BJ (cell line): Measurements from ENCODE around the gene PTPRCAP. TPM values are rescaled to one million over a fixed set of nuclear protein-coding genes. Genes with fewer than 3 reads are reported as not detected.

Experiments used
- CTCF ChIA-PET: fragments of 350-600 bp; formaldehyde crosslinking; extraction: SDS; loops from one replicate; lab custom pipeline; 2021; ENCODE audit warnings: antibody characterized with exemption, inconsistent platforms; lab: Yijun Ruan, JAX
- POLR2A ChIA-PET: fragments of 300-600 bp; sonication (Branson Sonifier 250); formaldehyde crosslinking; extraction: SDS; loops from one replicate; lab custom pipeline; 2021; ENCODE audit warnings: antibody characterized with exemption; lab: Charles Lee
- DNase-seq: peaks from one replicate; pipeline ENCODE4 v3.0.0-alpha.2; 2011; ENCODE audit warnings: low read depth
- H3K27me3 ChIP-seq: 2 replicates; pipeline ENCODE4 v1.6.0; 2011; ENCODE audit warnings: low read length; ENCODE audit not compliant: control insufficient read depth, insufficient read depth
- H3K36me3 ChIP-seq: 2 replicates; pipeline ENCODE4 v1.5.1; 2011; ENCODE audit warnings: low read length; ENCODE audit not compliant: control insufficient read depth, insufficient read depth
- H3K4me3 ChIP-seq: 2 replicates; pipeline ENCODE4 v1.5.1; 2011; ENCODE audit warnings: low read depth, mild to moderate bottlenecking, control low read depth, low read length
- CTCF ChIP-seq: IDR thresholded peaks from 2 replicates; pipeline ENCODE4 v1.5.1; 2011; ENCODE audit warnings: low read depth, mild to moderate bottlenecking, control low read depth, inconsistent platforms, low read length, moderate library complexity; ENCODE audit not compliant: insufficient read depth
- polyA plus RNA-seq: library from polyadenylated mRNA; depleted of rRNA; stranded (reverse); fragments of >200 nt; gene quantifications from 2 replicates; pipeline ENCODE4 v1.2.3, GENCODE V29; 2011

PTPRCAP gene
- polyA plus RNA-seq, 1 experiment: 0.43 TPM

- ChIA-PET CTCF (no interaction called here), POLR2A (no interaction called here)
- Histone ChIP-seq H3K36me3 (no peaks in the 10 kb centered on the region), H3K4me3 (no peak overlapping the region), H3K27me3 (no peaks in the 10 kb centered on the region)
- no peak for TF ChIP-seq CTCF
- DNase-seq: no peak
Observed at GRCh38 chr11:67472882-67473281, 35.4 kb upstream of the PTPRCAP start.

GRCh38 chr11:67470337-67471002 lies 33.0 kb upstream of the PTPRCAP start:
- Histone ChIP-seq H3K4me3 (no peak overlapping the region), H3K36me3 (no peaks in the 10 kb centered on the region; the same call in 1 of the 2 replicates), H3K27me3 (no peaks in the 10 kb centered on the region)
- no peak for DNase-seq
- POLR2A ChIA-PET: no interaction called here
- no peak for TF ChIP-seq CTCF
- CTCF ChIA-PET: interaction anchor here (1.1 to 1.5 kb wide), 2 partner anchors 72 to 81 kb away, joined by 3 read pairs; no protein-coding TSS in a partner anchor

- CTCF ChIA-PET: interaction anchor here (0.7 to 2.0 kb wide), 4 partner anchors 69 to 118 kb away, joined by 3 to 8 read pairs (median 4); partner anchors contain the start of genes PPP1CA and RAD9A
- no peaks in the 10 kb centered on the region; the same call in 1 of the 2 replicates for H3K36me3 ChIP-seq
Observed at GRCh38 chr11:67469508-67469811, 32.0 kb upstream of the PTPRCAP start.

GRCh38 chr11:67468759-67469507 lies 31.5 kb upstream of the PTPRCAP start, which contains the start of gene TMEM134:
Gene TMEM134 (minus strand): TSS chr11:67469251. CDS start chr11:67469192, 59 bp downstream.
- CTCF ChIA-PET: interaction anchor here (0.7 to 2.0 kb wide), 6 partner anchors 10 to 117 kb away, joined by 3 to 8 read pairs (median 4); partner anchors contain the start of genes PITPNM1, PPP1CA and RAD9A
- peak; percentile 54 for TF ChIP-seq CTCF
- Histone ChIP-seq H3K4me3 (peak within 1 kb of the TSS; percentile 86), H3K27me3 (no peaks in the 10 kb centered on the region), H3K36me3 (no peaks in the 10 kb centered on the region; the same call in 1 of the 2 replicates)
- POLR2A ChIA-PET: no interaction called here
- no peak for DNase-seq

More at GRCh38 chr11:67469508-67469811, 32.0 kb upstream of the PTPRCAP start:
- DNase-seq: no peak
- H3K4me3 ChIP-seq: peak overlapping the region; percentile 86
- POLR2A ChIA-PET: no interaction called here
- TF ChIP-seq CTCF: no peak
- H3K27me3 ChIP-seq: no peaks in the 10 kb centered on the region

GRCh38 chr11:67468456-67468758 lies 30.9 kb upstream of the PTPRCAP start:
- ChIA-PET CTCF (interaction anchor here (0.6 to 2.0 kb wide), 4 partner anchors 10 to 68 kb away, joined by 3 to 8 read pairs (median 4); partner anchors contain the start of genes AIP, PITPNM1 and PPP1CA), POLR2A (interaction anchor here (0.6 kb wide), 1 partner anchor 67 kb away, joined by 3 read pairs; the partner anchor contains the start of gene PPP1CA)
- no peak for DNase-seq
- no peak for TF ChIP-seq CTCF
- no peaks in the 10 kb centered on the region for H3K27me3 ChIP-seq
- H3K4me3 ChIP-seq: peak overlapping the region; percentile 86
- no peaks in the 10 kb centered on the region; the same call in 1 of the 2 replicates for H3K36me3 ChIP-seq
